GM23338 (cell line): Measurements from ENCODE around the gene SERGEF. TPM values are rescaled to one million over a fixed set of nuclear protein-coding genes. Genes with fewer than 3 reads are reported as not detected.

Experiments used
- ATAC-seq: fragments of 200-7000 bp; cut with Tn5 transposase; 3 replicates; pipeline ENCODE4 v1.9.1; 2020
- DNase-seq: peaks from one replicate; pipeline ENCODE4 v3.0.0-alpha.2; 2015; ENCODE audit warnings: low spot score
- H2AFZ ChIP-seq: fragments of 200-600 bp; sonication (generic); 2 replicates; pipeline ENCODE4 v1.8.0; 2016; ENCODE audit warnings: antibody characterized with exemption, mild to moderate bottlenecking, moderate library complexity
- H3F3A ChIP-seq: fragments of 200-600 bp; sonication (generic); replicated peaks from 2 replicates; pipeline ENCODE4 v1.8.0; 2017; ENCODE audit warnings: antibody characterized with exemption, mixed run types, low read depth
- H3K27ac ChIP-seq: fragments of 200-600 bp; sonication (generic); 2 replicates; pipeline ENCODE4 v1.6.1; 2016; ENCODE audit warnings: low read depth
- H3K27me3 ChIP-seq: fragments of 200-600 bp; sonication (generic); 2 replicates; pipeline ENCODE4 v1.8.0; 2016; ENCODE audit warnings: mild to moderate bottlenecking, mixed run types, moderate library complexity; ENCODE audit not compliant: insufficient read depth
- H3K36me3 ChIP-seq: fragments of 200-600 bp; sonication (generic); 2 replicates; pipeline ENCODE4 v1.8.0; 2016; ENCODE audit warnings: mild to moderate bottlenecking; ENCODE audit not compliant: insufficient read depth
- H3K4me1 ChIP-seq: fragments of 200-600 bp; sonication (generic); 2 replicates; pipeline ENCODE4 v1.8.0; 2016; ENCODE audit warnings: mild to moderate bottlenecking, moderate library complexity; ENCODE audit not compliant: insufficient read depth
- H3K4me2 ChIP-seq: fragments of 200-600 bp; sonication (generic); 2 replicates; pipeline ENCODE4 v1.7.1; 2017; ENCODE audit warnings: mixed run types
- H3K4me3 ChIP-seq: fragments of 200-600 bp; sonication (generic); 2 replicates; pipeline ENCODE4 v1.6.1; 2016; ENCODE audit warnings: mixed run types
- H3K79me2 ChIP-seq: fragments of 200-600 bp; sonication (generic); replicated peaks from 2 replicates; pipeline ENCODE4 v1.8.0; 2017; ENCODE audit warnings: mild to moderate bottlenecking; ENCODE audit not compliant: insufficient read depth
- H3K9me2 ChIP-seq: fragments of 200-600 bp; sonication (generic); 2 replicates; pipeline ENCODE4 v1.8.0; 2017; ENCODE audit not compliant: insufficient read depth
- H4K20me1 ChIP-seq: fragments of 200-600 bp; sonication (generic); replicated peaks from 2 replicates; pipeline ENCODE4 v1.8.0; 2017; ENCODE audit warnings: mild to moderate bottlenecking; ENCODE audit not compliant: insufficient read depth
- H3K27ac Mint-ChIP-seq: 2 replicates; pipeline ENCODE4 v1.8.0; 2020; ENCODE audit warnings: inconsistent platforms, mild to moderate bottlenecking, moderate library complexity, mixed read lengths
- H3K27me3 Mint-ChIP-seq: 3 replicates; pipeline ENCODE4 v1.8.0; 2022; ENCODE audit warnings: low read depth, mild to moderate bottlenecking, moderate library complexity, mixed read lengths, inconsistent platforms; ENCODE audit not compliant: insufficient read depth, poor library complexity
- H3K36me3 Mint-ChIP-seq: 3 replicates; pipeline ENCODE4 v1.8.0; 2021; ENCODE audit warnings: low read depth, mild to moderate bottlenecking, inconsistent platforms, moderate library complexity, mixed read lengths
- H3K4me1 Mint-ChIP-seq: 3 replicates; pipeline ENCODE4 v1.8.0; 2020; ENCODE audit warnings: mild to moderate bottlenecking, inconsistent platforms, mixed read lengths
- H3K4me3 Mint-ChIP-seq: 3 replicates; pipeline ENCODE4 v1.8.0; 2021; ENCODE audit warnings: moderate library complexity, mild to moderate bottlenecking, inconsistent platforms, mixed read lengths
- H3K9me3 Mint-ChIP-seq: 3 replicates; pipeline ENCODE4 v1.8.0; 2020; ENCODE audit warnings: moderate library complexity, mild to moderate bottlenecking, inconsistent platforms, mixed read lengths
- CREB1 ChIP-seq: fragments of 250-450 bp; sonication (Bioruptor Pico); IDR thresholded peaks from 2 replicates; pipeline ENCODE4 v1.5.0; 2020; ENCODE audit warnings: low read depth, mild to moderate bottlenecking, moderate library complexity
- EZH2phosphoT487 ChIP-seq: fragments of 200-600 bp; sonication (generic); IDR thresholded peaks from one replicate; pipeline ENCODE4 v1.8.1; 2018; ENCODE audit warnings: antibody characterized with exemption; ENCODE audit not compliant: unreplicated experiment
- JUNB ChIP-seq: IDR thresholded peaks from one replicate; pipeline ENCODE4 v1.6.1; 2016; ENCODE audit warnings: antibody characterized with exemption; ENCODE audit not compliant: unreplicated experiment
- NANOG ChIP-seq: IDR thresholded peaks from 2 replicates; pipeline ENCODE4 v1.6.1; 2016; ENCODE audit warnings: antibody characterized with exemption, borderline replicate concordance
- POLR2AphosphoS5 ChIP-seq: IDR thresholded peaks from 2 replicates; pipeline ENCODE4 v1.6.1; 2016; ENCODE audit warnings: antibody characterized with exemption, low read depth
- REST ChIP-seq: IDR thresholded peaks from one replicate; pipeline ENCODE4 v1.6.1; 2018; ENCODE audit warnings: antibody characterized with exemption; ENCODE audit not compliant: unreplicated experiment
- STAT1 ChIP-seq: IDR thresholded peaks from one replicate; pipeline ENCODE4 v1.6.1; 2016; ENCODE audit warnings: antibody characterized with exemption; ENCODE audit not compliant: unreplicated experiment
- ZNF114 ChIP-seq: fragments of 250-450 bp; sonication (Bioruptor Pico); IDR thresholded peaks from 2 replicates; pipeline ENCODE4 v1.5.0; 2020; ENCODE audit warnings: mild to moderate bottlenecking, moderate library complexity
- ZNF331 ChIP-seq: fragments of 250-450 bp; sonication (Bioruptor Pico); IDR thresholded peaks from 2 replicates; pipeline ENCODE4 v1.5.0; 2020; ENCODE audit warnings: low read depth, mild to moderate bottlenecking, moderate library complexity
- polyA plus RNA-seq: library from polyadenylated mRNA; unstranded; fragments of >200 nt; fragmentation: Nextera tagmentation; extraction: Ambion mirVana; gene quantifications from 2 replicates; pipeline ENCODE4 v1.2.1, GENCODE V29; 2016
- total RNA-seq: library from RNA; depleted of rRNA; stranded (reverse); fragments of >200 nt; shearing (Covaris generic); gene quantifications from 2 replicates; pipeline ENCODE4 v1.2.3, GENCODE V29; 2014
- TF ChIP-seq, protein P1 (sequence below): IDR thresholded peaks from 2 replicates; pipeline ENCODE4 v1.6.1; 2016; ENCODE audit warnings: antibody characterized with exemption
- TF ChIP-seq, protein P2 (sequence below): fragments of 250-450 bp; sonication (Bioruptor Pico); IDR thresholded peaks from 2 replicates; pipeline ENCODE4 v1.5.0; 2020; ENCODE audit warnings: mild to moderate bottlenecking, moderate library complexity

The SERGEF gene
- total and polyA plus RNA-seq, 2 experiments from 2014 or later = 24.2 to 27.9 TPM

GRCh38 chr11:17796154-17796553 lies 216.7 kb downstream of the SERGEF start:
- H3F3A ChIP-seq = no peaks in the 10 kb centered on the region
- no peaks in the 10 kb centered on the region for H3K27me3 ChIP-seq
- no peak overlapping the region for H3K27ac ChIP-seq
- H3K4me1 ChIP-seq = no peaks in the 10 kb centered on the region
- H3K27me3 Mint-ChIP-seq = peaks cover 10% of the 10 kb centered on the region
- ATAC-seq = no peak
- peaks cover under 1% of the 10 kb centered on the region for H3K4me1 Mint-ChIP-seq
- H4K20me1 ChIP-seq = 0 out of 2 replicates have a peak, but pooled peaks cover 3% of the 10 kb centered on the region
- no peak overlapping the region for H3K4me3 Mint-ChIP-seq
- H2AFZ ChIP-seq = no peak overlapping the region
- H3K79me2 ChIP-seq = no peaks in the 10 kb centered on the region
- H3K36me3 Mint-ChIP-seq = peaks cover 5% of the 10 kb centered on the region; the same call in 1 of the 3 replicates
- no peak overlapping the region for H3K4me2 ChIP-seq
- 0 out of 2 replicates have a peak, but pooled peaks cover 5% of the 10 kb centered on the region for H3K9me2 ChIP-seq
- no peak for TF ChIP-seq ZNF114 (CRISPR knock-in tag)
- no peak for TF ChIP-seq ZNF331
- TF ChIP-seq CREB1 = no peak
- no peak for TF ChIP-seq EZH2phosphoT487
- no peak for TF ChIP-seq JUNB
- TF ChIP-seq, protein P1, sequence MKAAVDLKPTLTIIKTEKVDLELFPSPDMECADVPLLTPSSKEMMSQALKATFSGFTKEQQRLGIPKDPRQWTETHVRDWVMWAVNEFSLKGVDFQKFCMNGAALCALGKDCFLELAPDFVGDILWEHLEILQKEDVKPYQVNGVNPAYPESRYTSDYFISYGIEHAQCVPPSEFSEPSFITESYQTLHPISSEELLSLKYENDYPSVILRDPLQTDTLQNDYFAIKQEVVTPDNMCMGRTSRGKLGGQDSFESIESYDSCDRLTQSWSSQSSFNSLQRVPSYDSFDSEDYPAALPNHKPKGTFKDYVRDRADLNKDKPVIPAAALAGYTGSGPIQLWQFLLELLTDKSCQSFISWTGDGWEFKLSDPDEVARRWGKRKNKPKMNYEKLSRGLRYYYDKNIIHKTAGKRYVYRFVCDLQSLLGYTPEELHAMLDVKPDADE = no peak
- no peak for TF ChIP-seq NANOG
- TF ChIP-seq STAT1 = no peak
- no peak for TF ChIP-seq POLR2AphosphoS5
- TF ChIP-seq, protein P2, sequence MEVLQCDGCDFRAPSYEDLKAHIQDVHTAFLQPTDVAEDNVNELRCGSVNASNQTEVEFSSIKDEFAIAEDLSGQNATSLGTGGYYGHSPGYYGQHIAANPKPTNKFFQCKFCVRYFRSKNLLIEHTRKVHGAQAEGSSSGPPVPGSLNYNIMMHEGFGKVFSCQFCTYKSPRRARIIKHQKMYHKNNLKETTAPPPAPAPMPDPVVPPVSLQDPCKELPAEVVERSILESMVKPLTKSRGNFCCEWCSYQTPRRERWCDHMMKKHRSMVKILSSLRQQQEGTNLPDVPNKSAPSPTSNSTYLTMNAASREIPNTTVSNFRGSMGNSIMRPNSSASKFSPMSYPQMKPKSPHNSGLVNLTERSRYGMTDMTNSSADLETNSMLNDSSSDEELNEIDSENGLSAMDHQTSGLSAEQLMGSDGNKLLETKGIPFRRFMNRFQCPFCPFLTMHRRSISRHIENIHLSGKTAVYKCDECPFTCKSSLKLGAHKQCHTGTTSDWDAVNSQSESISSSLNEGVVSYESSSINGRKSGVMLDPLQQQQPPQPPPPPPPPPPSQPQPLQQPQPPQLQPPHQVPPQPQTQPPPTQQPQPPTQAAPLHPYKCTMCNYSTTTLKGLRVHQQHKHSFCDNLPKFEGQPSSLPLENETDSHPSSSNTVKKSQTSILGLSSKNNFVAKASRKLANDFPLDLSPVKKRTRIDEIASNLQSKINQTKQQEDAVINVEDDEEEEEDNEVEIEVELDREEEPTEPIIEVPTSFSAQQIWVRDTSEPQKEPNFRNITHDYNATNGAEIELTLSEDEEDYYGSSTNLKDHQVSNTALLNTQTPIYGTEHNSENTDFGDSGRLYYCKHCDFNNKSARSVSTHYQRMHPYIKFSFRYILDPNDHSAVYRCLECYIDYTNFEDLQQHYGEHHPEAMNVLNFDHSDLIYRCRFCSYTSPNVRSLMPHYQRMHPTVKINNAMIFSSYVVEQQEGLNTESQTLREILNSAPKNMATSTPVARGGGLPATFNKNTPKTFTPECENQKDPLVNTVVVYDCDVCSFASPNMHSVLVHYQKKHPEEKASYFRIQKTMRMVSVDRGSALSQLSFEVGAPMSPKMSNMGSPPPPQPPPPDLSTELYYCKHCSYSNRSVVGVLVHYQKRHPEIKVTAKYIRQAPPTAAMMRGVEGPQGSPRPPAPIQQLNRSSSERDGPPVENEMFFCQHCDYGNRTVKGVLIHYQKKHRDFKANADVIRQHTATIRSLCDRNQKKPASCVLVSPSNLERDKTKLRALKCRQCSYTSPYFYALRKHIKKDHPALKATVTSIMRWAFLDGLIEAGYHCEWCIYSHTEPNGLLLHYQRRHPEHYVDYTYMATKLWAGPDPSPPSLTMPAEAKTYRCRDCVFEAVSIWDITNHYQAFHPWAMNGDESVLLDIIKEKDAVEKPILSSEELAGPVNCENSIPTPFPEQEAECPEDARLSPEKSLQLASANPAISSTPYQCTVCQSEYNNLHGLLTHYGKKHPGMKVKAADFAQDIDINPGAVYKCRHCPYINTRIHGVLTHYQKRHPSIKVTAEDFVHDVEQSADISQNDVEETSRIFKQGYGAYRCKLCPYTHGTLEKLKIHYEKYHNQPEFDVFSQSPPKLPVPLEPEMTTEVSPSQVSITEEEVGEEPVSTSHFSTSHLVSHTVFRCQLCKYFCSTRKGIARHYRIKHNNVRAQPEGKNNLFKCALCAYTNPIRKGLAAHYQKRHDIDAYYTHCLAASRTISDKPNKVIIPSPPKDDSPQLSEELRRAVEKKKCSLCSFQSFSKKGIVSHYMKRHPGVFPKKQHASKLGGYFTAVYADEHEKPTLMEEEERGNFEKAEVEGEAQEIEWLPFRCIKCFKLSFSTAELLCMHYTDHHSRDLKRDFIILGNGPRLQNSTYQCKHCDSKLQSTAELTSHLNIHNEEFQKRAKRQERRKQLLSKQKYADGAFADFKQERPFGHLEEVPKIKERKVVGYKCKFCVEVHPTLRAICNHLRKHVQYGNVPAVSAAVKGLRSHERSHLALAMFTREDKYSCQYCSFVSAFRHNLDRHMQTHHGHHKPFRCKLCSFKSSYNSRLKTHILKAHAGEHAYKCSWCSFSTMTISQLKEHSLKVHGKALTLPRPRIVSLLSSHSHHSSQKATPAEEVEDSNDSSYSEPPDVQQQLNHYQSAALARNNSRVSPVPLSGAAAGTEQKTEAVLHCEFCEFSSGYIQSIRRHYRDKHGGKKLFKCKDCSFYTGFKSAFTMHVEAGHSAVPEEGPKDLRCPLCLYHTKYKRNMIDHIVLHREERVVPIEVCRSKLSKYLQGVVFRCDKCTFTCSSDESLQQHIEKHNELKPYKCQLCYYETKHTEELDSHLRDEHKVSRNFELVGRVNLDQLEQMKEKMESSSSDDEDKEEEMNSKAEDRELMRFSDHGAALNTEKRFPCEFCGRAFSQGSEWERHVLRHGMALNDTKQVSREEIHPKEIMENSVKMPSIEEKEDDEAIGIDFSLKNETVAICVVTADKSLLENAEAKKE (CRISPR knock-in tag) = no peak
- TF ChIP-seq REST = no peak
- no peak overlapping the region for H3K27ac Mint-ChIP-seq
- DNase-seq = no peak
- H3K9me3 Mint-ChIP-seq = peaks cover 5% of the 10 kb centered on the region; the same call in 1 of the 3 replicates
- H3K4me3 ChIP-seq = no peak overlapping the region
- H3K36me3 ChIP-seq = no peaks in the 10 kb centered on the region
